SU-DHL-6 (cell line): ENCODE data around the gene HMG20B.

Source experiments
- EZH2phosphoT487 ChIP-seq: fragments of 200-600 bp; sonication (generic), shearing (Covaris generic); conservative IDR thresholded peaks from 2 replicates; pipeline ENCODE4 v1.6.1; 2018; ENCODE audit warnings: mild to moderate bottlenecking, antibody characterized with exemption, low read length, moderate library complexity, mixed read lengths
- TF ChIP-seq, protein P1 (sequence below): fragments of 200-600 bp; sonication (generic); IDR thresholded peaks from one replicate; pipeline ENCODE4 v1.5.1; 2017; ENCODE audit warnings: antibody characterized with exemption, mild to moderate bottlenecking, low read length, moderate library complexity; ENCODE audit not compliant: insufficient read depth, poor library complexity, severe bottlenecking

GRCh38 chr19:3606690-3607289, 34.0 kb downstream of the HMG20B start, which contains the start of gene TBXA2R:
- TF ChIP-seq, protein P1, sequence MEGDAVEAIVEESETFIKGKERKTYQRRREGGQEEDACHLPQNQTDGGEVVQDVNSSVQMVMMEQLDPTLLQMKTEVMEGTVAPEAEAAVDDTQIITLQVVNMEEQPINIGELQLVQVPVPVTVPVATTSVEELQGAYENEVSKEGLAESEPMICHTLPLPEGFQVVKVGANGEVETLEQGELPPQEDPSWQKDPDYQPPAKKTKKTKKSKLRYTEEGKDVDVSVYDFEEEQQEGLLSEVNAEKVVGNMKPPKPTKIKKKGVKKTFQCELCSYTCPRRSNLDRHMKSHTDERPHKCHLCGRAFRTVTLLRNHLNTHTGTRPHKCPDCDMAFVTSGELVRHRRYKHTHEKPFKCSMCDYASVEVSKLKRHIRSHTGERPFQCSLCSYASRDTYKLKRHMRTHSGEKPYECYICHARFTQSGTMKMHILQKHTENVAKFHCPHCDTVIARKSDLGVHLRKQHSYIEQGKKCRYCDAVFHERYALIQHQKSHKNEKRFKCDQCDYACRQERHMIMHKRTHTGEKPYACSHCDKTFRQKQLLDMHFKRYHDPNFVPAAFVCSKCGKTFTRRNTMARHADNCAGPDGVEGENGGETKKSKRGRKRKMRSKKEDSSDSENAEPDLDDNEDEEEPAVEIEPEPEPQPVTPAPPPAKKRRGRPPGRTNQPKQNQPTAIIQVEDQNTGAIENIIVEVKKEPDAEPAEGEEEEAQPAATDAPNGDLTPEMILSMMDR: no peak
- TF ChIP-seq EZH2phosphoT487: no peak
